MCF 10A (cell line): ENCODE measurements around the gene KCTD15. TPM values are rescaled to one million over a fixed set of nuclear protein-coding genes. Genes with fewer than 3 reads are reported as not detected.

Source experiments
- BruUV-seq: library from RNA; stranded (reverse); fragments of 400-500 nt; replicated peaks from 2 replicates; lab custom pipeline; 2021; lab: Mats Ljungman, UMichigan
- CTCF ChIA-PET: fragments of 300-600 bp; sonication (Branson Sonifier 250); formaldehyde crosslinking; extraction: SDS; loops from one replicate; lab custom pipeline; 2021; ENCODE audit warnings: antibody characterized with exemption, inconsistent platforms; lab: Yijun Ruan, JAX
- POLR2A ChIA-PET: fragments of 300-600, 350-650 bp; sonication (Branson Sonifier 250); formaldehyde crosslinking; extraction: SDS; loops from one replicate; lab custom pipeline; 2020; ENCODE audit warnings: antibody characterized with exemption, inconsistent platforms; lab: Yijun Ruan, JAX
- DNase-seq: peaks from one replicate; pipeline ENCODE4 v3.0.0-alpha.2; 2018; ENCODE audit not compliant: unreplicated experiment
- H3K27ac Mint-ChIP-seq: one replicate; pipeline ENCODE4 v1.8.0; 2022; ENCODE audit warnings: mild to moderate bottlenecking, low read depth, mixed read lengths; ENCODE audit not compliant: unreplicated experiment
- H3K27me3 Mint-ChIP-seq: one replicate; pipeline ENCODE4 v1.8.0; 2022; ENCODE audit warnings: mixed read lengths; ENCODE audit not compliant: insufficient read depth, unreplicated experiment
- H3K36me3 Mint-ChIP-seq: one replicate; pipeline ENCODE4 v1.8.0; 2022; ENCODE audit warnings: mild to moderate bottlenecking, moderate library complexity, mixed read lengths; ENCODE audit not compliant: insufficient read depth, unreplicated experiment
- H3K4me1 Mint-ChIP-seq: one replicate; pipeline ENCODE4 v1.8.0; 2022; ENCODE audit warnings: mixed read lengths; ENCODE audit not compliant: insufficient read depth, unreplicated experiment
- H3K4me3 Mint-ChIP-seq: one replicate; pipeline ENCODE4 v1.8.0; 2022; ENCODE audit warnings: mild to moderate bottlenecking, moderate library complexity, mixed read lengths; ENCODE audit not compliant: unreplicated experiment
- H3K9me3 Mint-ChIP-seq: one replicate; pipeline ENCODE4 v1.8.0; 2022; ENCODE audit warnings: mixed read lengths; ENCODE audit not compliant: unreplicated experiment
- intact Hi-C: fragments of 100-400 bp; cut with micrococcal nuclease; formaldehyde crosslinking; loops from 2 replicates; pipeline ENCODE4 v1.14.1; 2022
- total RNA-seq: library from RNA; stranded (reverse); gene quantifications from 2 replicates; pipeline ENCODE4 v1.2.3, GENCODE V29; 2022
- TF ChIP-seq, protein P1 (sequence below): fragments of 200-600 bp; IDR thresholded peaks from one replicate; pipeline ENCODE4 v1.8.0; 2022; ENCODE audit warnings: antibody characterized with exemption, mild to moderate bottlenecking; ENCODE audit not compliant: unreplicated experiment

The KCTD15 gene
- total RNA-seq, 1 experiment from 2014 or later: 53.7 TPM

DNA sequence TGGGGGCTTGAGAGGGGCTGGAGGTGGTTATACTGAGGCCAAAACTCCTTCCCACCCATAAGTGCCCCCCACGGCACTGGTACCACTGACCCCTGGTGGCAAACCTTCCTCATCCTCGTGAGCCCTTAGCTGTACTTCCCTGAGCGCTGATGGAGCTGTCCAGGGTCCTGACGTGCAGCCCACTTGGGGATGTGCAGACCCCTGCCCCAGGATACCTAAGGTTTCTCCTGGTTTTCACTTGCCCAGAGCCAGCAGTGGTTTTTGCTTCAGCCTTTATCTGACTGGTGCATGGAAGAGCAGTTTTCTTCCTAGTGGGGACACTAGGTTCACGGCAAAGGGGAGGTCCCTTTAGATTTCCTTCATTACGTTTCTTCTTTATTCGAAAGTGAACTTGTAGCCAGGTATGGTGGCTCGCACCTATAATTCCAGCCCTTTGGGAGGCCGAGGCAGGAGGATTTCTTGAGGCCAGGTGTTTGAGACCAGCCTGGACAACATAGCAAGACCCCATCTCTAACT is 28.7 kb upstream of the KCTD15 start:
- ChIA-PET CTCF (interaction anchor here (0.6 to 10.3 kb wide), 6 partner anchors 10 to 350 kb away, joined by 3 to 227 read pairs (median 10); no protein-coding TSS in a partner anchor), POLR2A (interaction anchor here (0.6 kb wide), 1 partner anchor 475 kb away, joined by 3 read pairs; no protein-coding TSS in a partner anchor)
- H3K27ac Mint-ChIP-seq: no peak overlapping the region
- H3K27me3 Mint-ChIP-seq: peaks cover 21% of the 10 kb centered on the region
- H3K4me1 Mint-ChIP-seq: no peaks in the 10 kb centered on the region
- no peaks in the 10 kb centered on the region for H3K36me3 Mint-ChIP-seq
- BruUV-seq: no TSS peak
- TF ChIP-seq, protein P1, sequence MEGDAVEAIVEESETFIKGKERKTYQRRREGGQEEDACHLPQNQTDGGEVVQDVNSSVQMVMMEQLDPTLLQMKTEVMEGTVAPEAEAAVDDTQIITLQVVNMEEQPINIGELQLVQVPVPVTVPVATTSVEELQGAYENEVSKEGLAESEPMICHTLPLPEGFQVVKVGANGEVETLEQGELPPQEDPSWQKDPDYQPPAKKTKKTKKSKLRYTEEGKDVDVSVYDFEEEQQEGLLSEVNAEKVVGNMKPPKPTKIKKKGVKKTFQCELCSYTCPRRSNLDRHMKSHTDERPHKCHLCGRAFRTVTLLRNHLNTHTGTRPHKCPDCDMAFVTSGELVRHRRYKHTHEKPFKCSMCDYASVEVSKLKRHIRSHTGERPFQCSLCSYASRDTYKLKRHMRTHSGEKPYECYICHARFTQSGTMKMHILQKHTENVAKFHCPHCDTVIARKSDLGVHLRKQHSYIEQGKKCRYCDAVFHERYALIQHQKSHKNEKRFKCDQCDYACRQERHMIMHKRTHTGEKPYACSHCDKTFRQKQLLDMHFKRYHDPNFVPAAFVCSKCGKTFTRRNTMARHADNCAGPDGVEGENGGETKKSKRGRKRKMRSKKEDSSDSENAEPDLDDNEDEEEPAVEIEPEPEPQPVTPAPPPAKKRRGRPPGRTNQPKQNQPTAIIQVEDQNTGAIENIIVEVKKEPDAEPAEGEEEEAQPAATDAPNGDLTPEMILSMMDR: no peak
- DNase-seq: no peak
- H3K4me3 Mint-ChIP-seq: no peak overlapping the region
- intact Hi-C loops: no loop called here
- no peaks in the 10 kb centered on the region for H3K9me3 Mint-ChIP-seq

GRCh38 chr19:33769208-33769607 is 27.5 kb upstream of the KCTD15 start:
- no peak overlapping the region for H3K27ac Mint-ChIP-seq
- H3K9me3 Mint-ChIP-seq: no peaks in the 10 kb centered on the region
- no peak overlapping the region for H3K4me3 Mint-ChIP-seq
- no peaks in the 10 kb centered on the region for H3K36me3 Mint-ChIP-seq
- intact Hi-C loops: no loop called here
- H3K27me3 Mint-ChIP-seq: peaks cover 21% of the 10 kb centered on the region
- no peak for DNase-seq
- no TSS peak for BruUV-seq
- CTCF ChIA-PET: interaction anchor here (0.6 to 10.3 kb wide), 16 partner anchors 8 to 523 kb away, joined by 3 to 227 read pairs (median 4); no protein-coding TSS in a partner anchor
- H3K4me1 Mint-ChIP-seq: no peaks in the 10 kb centered on the region
- TF ChIP-seq, protein P1: no peak
- POLR2A ChIA-PET: interaction anchor here (0.6 kb wide), 1 partner anchor 395 kb away, joined by 4 read pairs; no protein-coding TSS in a partner anchor

GRCh38 chr19:33770107-33770506 is 26.6 kb upstream of the KCTD15 start:
- no peaks in the 10 kb centered on the region for H3K4me1 Mint-ChIP-seq
- no peak overlapping the region for H3K27ac Mint-ChIP-seq
- ChIA-PET POLR2A (no interaction called here), CTCF (interaction anchor here (0.6 to 10.3 kb wide), 30 partner anchors 8 to 643 kb away, joined by 3 to 227 read pairs (median 4); no protein-coding TSS in a partner anchor)
- intact Hi-C loops: loop anchor here (5.0 kb wide), 1 partner anchor 353 kb away; no protein-coding TSS in a partner anchor
- H3K36me3 Mint-ChIP-seq: no peaks in the 10 kb centered on the region
- H3K27me3 Mint-ChIP-seq: peaks cover 21% of the 10 kb centered on the region
- no peak for DNase-seq
- TF ChIP-seq, protein P1: no peak
- no TSS peak for BruUV-seq
- no peak overlapping the region for H3K4me3 Mint-ChIP-seq
- no peaks in the 10 kb centered on the region for H3K9me3 Mint-ChIP-seq

- POLR2A ChIA-PET: interaction anchor here (0.9 kb wide), 1 partner anchor 469 kb away, joined by 3 read pairs; the partner anchor contains the start of gene CEBPA
- CTCF ChIA-PET: interaction anchor here (0.6 to 10.3 kb wide), 68 partner anchors 9 to 865 kb away, joined by 3 to 227 read pairs (median 4); no protein-coding TSS in a partner anchor
- H3K4me1 Mint-ChIP-seq: no peaks in the 10 kb centered on the region
- peak; percentile 75 for DNase-seq
- no peak overlapping the region for H3K27ac Mint-ChIP-seq
- H3K27me3 Mint-ChIP-seq: peaks cover 21% of the 10 kb centered on the region
- TF ChIP-seq, protein P1: peak; percentile 83
- intact Hi-C loops: loop anchor here (1.0 to 5.0 kb wide), 3 partner anchors 341 to 536 kb away; no protein-coding TSS in a partner anchor
- no peaks in the 10 kb centered on the region for H3K9me3 Mint-ChIP-seq
- no TSS peak for BruUV-seq
- no peak overlapping the region for H3K4me3 Mint-ChIP-seq
- H3K36me3 Mint-ChIP-seq: no peaks in the 10 kb centered on the region
Measured at GRCh38 chr19:33771384-33772101, 25.1 kb upstream of the KCTD15 start.
